DOHH2 (cell line): ENCODE results near the gene SULF2.

Experiments
- H3F3A ChIP-seq: fragments of 200-600 bp; sonication (generic), shearing (Covaris generic); 2 replicates; pipeline ENCODE4 v1.6.0; 2016; ENCODE audit warnings: antibody characterized with exemption, mild to moderate bottlenecking; ENCODE audit not compliant: control insufficient read depth, insufficient read depth
- H3K27ac ChIP-seq: fragments of 200-600 bp; sonication (generic); 2 replicates; pipeline ENCODE4 v1.5.1; 2014; ENCODE audit warnings: low read depth, mild to moderate bottlenecking, low read length, moderate library complexity
- H3K27me3 ChIP-seq: fragments of 200-600 bp; sonication (generic); 2 replicates; pipeline ENCODE4 v1.6.1; 2014; ENCODE audit warnings: mild to moderate bottlenecking, low read length, mixed read lengths; ENCODE audit not compliant: control insufficient read depth
- H3K36me3 ChIP-seq: fragments of 200-600 bp; sonication (generic); 2 replicates; pipeline ENCODE4 v1.6.1; 2014; ENCODE audit warnings: mild to moderate bottlenecking, low read length, moderate library complexity, mixed read lengths; ENCODE audit not compliant: control insufficient read depth
- H3K4me1 ChIP-seq: fragments of 200-600 bp; sonication (generic); 2 replicates; pipeline ENCODE4 v1.6.1; 2014; ENCODE audit warnings: mild to moderate bottlenecking, low read length, mixed read lengths; ENCODE audit not compliant: control insufficient read depth
- H3K4me2 ChIP-seq: fragments of 200-600 bp; sonication (generic); 2 replicates; pipeline ENCODE4 v1.6.0; 2014; ENCODE audit warnings: mild to moderate bottlenecking, low read length, moderate library complexity
- H3K4me3 ChIP-seq: fragments of 200-600 bp; sonication (generic); 2 replicates; pipeline ENCODE4 v1.5.1; 2014; ENCODE audit warnings: mild to moderate bottlenecking, low read length, mixed read lengths
- H3K79me2 ChIP-seq: fragments of 200-600 bp; sonication (generic); 2 replicates; pipeline ENCODE4 v1.6.1; 2014; ENCODE audit warnings: mild to moderate bottlenecking, low read length, mixed read lengths; ENCODE audit not compliant: control insufficient read depth
- H3K9me2 ChIP-seq: fragments of 200-600 bp; sonication (generic); replicated peaks from 2 replicates; pipeline ENCODE4 v1.6.1; 2014; ENCODE audit warnings: mild to moderate bottlenecking, low read length, mixed read lengths; ENCODE audit not compliant: control insufficient read depth
- H3K9me3 ChIP-seq: fragments of 200-600 bp; sonication (generic); 2 replicates; pipeline ENCODE4 v1.6.1; 2014; ENCODE audit warnings: antibody characterized with exemption, low read length, mixed read lengths; ENCODE audit not compliant: control insufficient read depth, insufficient read depth
- H4K20me1 ChIP-seq: fragments of 200-600 bp; sonication (generic); 2 replicates; pipeline ENCODE4 v1.6.0; 2014; ENCODE audit warnings: low read depth, mild to moderate bottlenecking, antibody characterized with exemption, low read length, moderate library complexity; ENCODE audit not compliant: control insufficient read depth, insufficient read depth
- EZH2phosphoT487 ChIP-seq: fragments of 200-600 bp; sonication (generic); IDR thresholded peaks from 2 replicates; pipeline ENCODE4 v1.6.1; 2017; ENCODE audit warnings: borderline replicate concordance, mild to moderate bottlenecking, antibody characterized with exemption, low read length, moderate library complexity, mixed read lengths
- TF ChIP-seq, protein P1 (sequence below): fragments of 200-600 bp; sonication (generic); IDR thresholded peaks from one replicate; pipeline ENCODE4 v1.5.1; 2014; ENCODE audit warnings: antibody characterized with exemption, mild to moderate bottlenecking, low read depth, low read length; ENCODE audit not compliant: poor library complexity, severe bottlenecking

The SULF2 gene

DNA sequence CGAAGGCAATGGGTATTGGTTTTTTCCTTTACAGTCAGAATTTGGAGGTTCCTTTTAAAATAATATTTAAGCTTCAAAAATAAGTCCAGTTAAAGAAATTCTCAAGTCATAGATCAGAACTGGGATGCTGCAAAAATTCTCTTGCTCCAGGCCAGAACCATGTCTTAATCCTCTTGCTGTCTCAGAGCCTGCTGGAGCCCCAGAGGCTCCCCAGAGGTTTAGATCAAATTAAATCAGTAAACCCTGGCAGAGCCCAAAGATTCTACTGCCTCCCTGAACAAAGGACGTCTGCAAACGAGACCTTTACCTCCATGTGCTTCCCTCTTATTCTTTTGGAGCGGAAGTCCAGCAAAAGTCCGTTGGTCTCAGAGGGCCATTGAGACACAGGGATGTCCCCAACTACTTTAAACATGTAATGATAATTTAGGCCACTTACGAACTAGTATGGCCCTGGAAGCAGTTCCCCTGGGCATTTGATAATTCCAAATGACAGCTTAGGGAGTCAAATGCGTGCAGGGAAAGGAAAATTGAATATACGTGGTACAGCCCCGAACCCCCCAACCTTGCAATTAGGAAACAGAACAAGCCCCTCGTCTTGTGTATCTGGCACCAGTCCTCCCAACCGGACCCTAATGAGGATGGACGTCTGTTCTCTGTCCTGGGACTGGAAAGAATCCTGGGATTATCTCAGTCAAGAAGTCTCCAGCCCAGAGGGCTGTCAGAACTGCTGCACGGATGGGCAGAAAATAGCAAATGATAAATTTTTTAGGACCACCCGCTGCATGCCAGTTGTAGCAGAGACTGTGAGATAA is 31.5 kb downstream of the SULF2 start:
- Histone ChIP-seq H3K4me3 (no peak overlapping the region), H3F3A (no peaks in the 10 kb centered on the region), H4K20me1 (no peaks in the 10 kb centered on the region), H3K27ac (no peak overlapping the region), H3K9me2 (no peaks in the 10 kb centered on the region), H3K27me3 (peaks cover 12% of the 10 kb centered on the region), H3K4me1 (peaks cover 14% of the 10 kb centered on the region), H3K9me3 (no peaks in the 10 kb centered on the region), H3K79me2 (no peaks in the 10 kb centered on the region), H3K36me3 (no peaks in the 10 kb centered on the region), H3K4me2 (no peak overlapping the region)
- TF ChIP-seq EZH2phosphoT487: no peak
- TF ChIP-seq, protein P1, sequence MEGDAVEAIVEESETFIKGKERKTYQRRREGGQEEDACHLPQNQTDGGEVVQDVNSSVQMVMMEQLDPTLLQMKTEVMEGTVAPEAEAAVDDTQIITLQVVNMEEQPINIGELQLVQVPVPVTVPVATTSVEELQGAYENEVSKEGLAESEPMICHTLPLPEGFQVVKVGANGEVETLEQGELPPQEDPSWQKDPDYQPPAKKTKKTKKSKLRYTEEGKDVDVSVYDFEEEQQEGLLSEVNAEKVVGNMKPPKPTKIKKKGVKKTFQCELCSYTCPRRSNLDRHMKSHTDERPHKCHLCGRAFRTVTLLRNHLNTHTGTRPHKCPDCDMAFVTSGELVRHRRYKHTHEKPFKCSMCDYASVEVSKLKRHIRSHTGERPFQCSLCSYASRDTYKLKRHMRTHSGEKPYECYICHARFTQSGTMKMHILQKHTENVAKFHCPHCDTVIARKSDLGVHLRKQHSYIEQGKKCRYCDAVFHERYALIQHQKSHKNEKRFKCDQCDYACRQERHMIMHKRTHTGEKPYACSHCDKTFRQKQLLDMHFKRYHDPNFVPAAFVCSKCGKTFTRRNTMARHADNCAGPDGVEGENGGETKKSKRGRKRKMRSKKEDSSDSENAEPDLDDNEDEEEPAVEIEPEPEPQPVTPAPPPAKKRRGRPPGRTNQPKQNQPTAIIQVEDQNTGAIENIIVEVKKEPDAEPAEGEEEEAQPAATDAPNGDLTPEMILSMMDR: no peak

DNA sequence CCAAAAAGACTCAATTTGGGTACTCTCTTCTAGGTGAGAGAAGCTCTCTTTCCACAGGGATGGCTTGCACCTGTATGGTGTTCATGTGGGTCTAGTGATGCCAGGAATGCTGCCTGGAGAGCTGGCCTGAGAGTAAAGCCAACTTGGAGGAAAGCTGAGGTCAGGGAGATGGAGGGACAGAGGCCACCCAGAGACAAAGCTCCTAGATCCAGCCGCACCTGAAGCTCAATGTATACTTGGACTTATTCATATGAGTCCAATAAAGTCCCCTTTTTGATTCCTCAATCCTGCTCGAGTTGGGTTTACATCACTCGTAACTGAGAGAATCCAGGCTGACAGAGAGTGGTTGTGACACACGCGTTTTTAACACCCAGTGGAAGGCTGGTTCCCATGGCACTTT is 33.8 kb downstream of the SULF2 start:
- Histone ChIP-seq H3K4me3 (no peak overlapping the region), H3F3A (no peaks in the 10 kb centered on the region), H3K4me2 (no peak overlapping the region), H3K9me3 (no peaks in the 10 kb centered on the region), H3K79me2 (no peaks in the 10 kb centered on the region), H3K36me3 (no peaks in the 10 kb centered on the region), H3K9me2 (no peaks in the 10 kb centered on the region), H4K20me1 (no peaks in the 10 kb centered on the region), H3K27ac (no peak overlapping the region), H3K27me3 (peaks cover 12% of the 10 kb centered on the region), H3K4me1 (peaks cover 23% of the 10 kb centered on the region)
- TF ChIP-seq, protein P1: no peak
- TF ChIP-seq EZH2phosphoT487: no peak

DNA sequence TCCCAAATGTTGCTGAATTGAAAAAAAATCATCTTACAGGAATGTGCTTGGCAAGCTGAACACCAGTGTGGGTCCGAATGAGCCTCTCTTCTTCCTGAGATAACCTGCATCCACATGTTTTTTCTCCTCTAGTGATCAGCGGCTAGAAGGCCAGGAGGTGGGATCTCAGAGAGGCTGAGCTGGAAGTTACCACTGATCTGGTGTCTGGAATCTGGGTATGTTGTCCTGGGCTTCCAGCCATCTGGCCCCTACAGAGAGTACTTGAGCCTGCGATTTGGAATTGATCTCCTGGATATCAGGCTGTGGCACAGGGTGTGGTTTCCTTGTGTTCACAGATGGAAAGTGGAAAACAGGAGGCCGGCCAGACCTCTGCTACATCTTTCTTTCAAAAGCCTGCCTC is 35.9 kb downstream of the SULF2 start:
- Histone ChIP-seq H3K27ac (no peak overlapping the region), H3K79me2 (no peaks in the 10 kb centered on the region), H3K4me1 (peaks cover 23% of the 10 kb centered on the region), H4K20me1 (no peaks in the 10 kb centered on the region), H3K4me3 (no peak overlapping the region), H3K4me2 (peak overlapping the region; percentile 52), H3F3A (no peaks in the 10 kb centered on the region), H3K9me3 (no peaks in the 10 kb centered on the region), H3K9me2 (no peaks in the 10 kb centered on the region), H3K27me3 (peaks cover 23% of the 10 kb centered on the region), H3K36me3 (no peaks in the 10 kb centered on the region)
- no peak for TF ChIP-seq EZH2phosphoT487
- TF ChIP-seq, protein P1: no peak
